K562 treated with DMSO at 1 percent for 24 hours (cell line): ENCODE measurements around the gene SGK2. TPM values are rescaled to one million over a fixed set of nuclear protein-coding genes. Genes with fewer than 3 reads are reported as not detected.

Source experiments
- total RNA-seq: library from RNA; unstranded; fragments of 300-600 nt; gene quantifications from 2 replicates; pipeline ENCODE4 v1.2.3, GENCODE V29; 2022; ENCODE audit warnings: low read depth; ENCODE audit not compliant: insufficient read depth

Gene SGK2
- total RNA-seq = 0.54 and 0.65 TPM in 2 replicates

DNA sequence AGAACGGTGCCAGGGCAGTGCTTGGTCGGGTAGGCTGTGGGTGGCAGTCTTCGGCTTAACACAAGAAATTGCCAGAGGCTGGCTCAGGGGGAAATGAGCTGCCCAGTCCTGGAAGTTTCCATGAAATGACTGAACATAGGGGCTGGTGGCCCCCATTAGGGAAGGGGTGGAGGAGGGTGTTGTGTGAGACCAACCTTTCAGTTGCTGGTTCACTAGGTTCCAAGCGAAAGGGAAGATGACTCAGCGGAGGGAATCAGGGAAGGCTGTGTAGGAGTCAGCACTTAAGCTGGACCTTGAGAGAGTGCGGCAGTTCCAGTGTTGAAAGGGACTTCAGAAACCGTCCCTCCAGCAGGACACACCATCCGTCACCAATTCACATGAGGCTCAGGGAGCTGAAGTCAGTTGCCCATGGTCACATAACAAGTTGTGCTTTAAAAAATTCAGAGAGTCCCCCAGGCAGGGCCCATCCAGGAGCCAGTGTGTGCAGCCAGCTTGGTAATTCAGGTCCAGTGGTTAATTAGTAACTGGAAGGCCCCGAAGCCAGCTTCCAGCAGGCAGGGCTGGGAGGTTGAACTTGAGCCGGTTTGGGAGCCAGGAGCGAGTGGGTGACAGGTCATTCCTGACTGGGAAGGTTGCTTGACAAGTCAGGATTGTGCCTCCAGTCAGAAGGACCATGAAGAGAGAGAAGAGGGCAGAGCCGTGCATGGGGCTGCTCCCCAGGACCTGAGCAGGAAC lies at the start of gene SGK2:
Gene SGK2, plus strand, starts transcription at position 616 of the 735 bp plus-strand sequence. CDS start 7,469 bp downstream, outside the sequence.

DNA sequence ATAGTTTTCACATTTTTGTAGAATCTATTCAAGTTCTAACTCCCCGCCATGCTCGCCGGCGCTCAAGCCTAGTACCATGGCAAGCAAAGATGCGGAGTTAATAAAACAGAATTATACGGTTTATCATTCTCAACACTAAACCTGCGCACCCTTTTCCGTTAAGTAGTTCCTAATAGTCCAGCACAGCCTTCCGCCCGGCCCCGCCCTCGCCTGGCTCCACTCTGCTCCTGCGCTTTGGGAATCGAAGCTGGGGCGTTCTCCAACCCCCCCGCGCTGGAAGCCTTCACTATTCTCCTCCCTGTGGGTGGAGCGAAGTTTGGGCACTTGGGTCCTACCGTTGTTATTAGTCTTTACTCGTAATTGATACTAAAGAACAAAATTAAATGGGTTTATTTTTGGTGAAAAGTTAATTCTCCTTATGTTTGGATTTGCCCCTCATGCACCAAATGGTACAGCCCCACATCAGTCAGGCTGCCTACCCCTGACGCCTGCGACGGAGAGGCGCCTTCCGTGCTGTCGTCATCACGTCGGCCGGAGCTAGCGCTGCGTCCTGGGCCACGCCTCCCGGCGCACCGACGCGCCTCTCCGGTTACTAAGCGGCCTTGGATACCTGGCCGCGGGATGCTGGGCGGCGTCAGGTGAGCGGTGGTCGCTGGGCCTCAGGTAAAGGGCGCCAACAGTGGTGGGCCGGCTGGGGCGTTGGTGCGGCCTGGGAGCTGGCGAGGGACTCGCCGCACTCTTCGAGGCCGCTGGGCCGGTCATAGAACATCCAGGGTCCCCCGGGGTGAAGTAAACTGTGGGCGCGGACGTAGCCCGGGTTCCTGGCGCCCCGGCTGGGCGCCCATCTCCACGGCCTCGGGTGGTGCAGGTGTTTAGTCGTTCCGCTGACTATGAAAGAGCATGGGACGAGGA lies 31.8 kb downstream of the SGK2 start, which contains the start of gene IFT52:
Gene IFT52, plus strand, starts transcription at position 546 of the 912 bp plus-strand sequence. CDS start 3,762 bp downstream, outside the sequence.

Other genes with a start within 250 kb of the SGK2 start
- gene SRSF6, start 101.1 kb upstream of the SGK2 start, total RNA-seq = 55.2 and 59.5 TPM in 2 replicates
- 2.1 and 5.1 TPM in 2 replicates for gene L3MBTL1, start 51.3 kb upstream of the SGK2 start, total RNA-seq
- 15.7 and 18.9 TPM in 2 replicates for gene IFT52, start 31.9 kb downstream of the SGK2 start, total RNA-seq
- gene MYBL2, start 108.1 kb downstream of the SGK2 start, total RNA-seq = 131 and 149 TPM in 2 replicates
- gene GTSF1L, start 168.0 kb downstream of the SGK2 start, total RNA-seq = not detected in 2 replicates